22Rv1 (cell line): ENCODE data around the gene TMEM190.

Source experiments
- CTCF ChIP-seq: fragments of 450-650 bp; IDR thresholded peaks from 2 replicates; pipeline ENCODE4 v1.5.1; 2017; ENCODE audit warnings: mild to moderate bottlenecking
- ZFX ChIP-seq: fragments of 450-650 bp; IDR thresholded peaks from 2 replicates; pipeline ENCODE4 v1.6.1; 2017; ENCODE audit warnings: antibody characterized with exemption, borderline replicate concordance

DNA sequence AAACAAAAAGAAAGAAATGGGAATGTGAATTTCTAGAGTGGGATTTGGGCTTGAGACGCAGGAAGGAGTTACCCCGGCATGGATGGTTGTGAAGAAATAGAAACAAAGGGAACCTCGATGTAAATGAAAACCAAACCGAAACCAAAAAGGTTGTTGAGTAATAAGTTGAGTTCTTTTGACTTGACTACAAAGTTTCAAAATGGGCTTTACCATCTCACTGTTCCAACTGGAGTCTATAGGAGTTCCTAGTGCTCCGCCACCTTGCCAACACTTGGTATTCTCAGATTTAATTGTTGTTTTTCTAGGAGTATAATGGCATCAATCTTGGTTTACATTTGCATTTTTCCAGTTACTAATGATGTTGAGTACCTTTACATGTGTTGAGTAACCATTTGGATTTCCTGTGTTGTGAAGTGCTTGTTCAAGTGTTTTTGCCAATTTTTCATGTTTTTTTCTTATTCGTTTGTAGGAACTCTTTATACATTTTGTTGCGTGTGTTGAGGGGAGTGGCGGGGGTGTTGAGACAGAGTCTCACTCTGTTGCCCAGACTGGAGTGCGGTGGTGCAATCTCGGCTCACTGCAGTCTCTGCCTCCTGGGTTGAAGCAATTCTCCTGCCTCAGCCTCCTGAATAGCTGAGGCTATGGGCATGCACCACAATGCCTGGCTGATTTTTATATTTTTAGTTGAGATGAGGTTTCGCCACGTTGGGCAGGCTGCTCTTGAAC lies 21.7 kb downstream of the TMEM190 start:
- TF ChIP-seq CTCF = no peak
- TF ChIP-seq ZFX = no peak
